Measurements from ENCODE around the gene P4HA3.

- TF ChIP-seq, protein P1, sequence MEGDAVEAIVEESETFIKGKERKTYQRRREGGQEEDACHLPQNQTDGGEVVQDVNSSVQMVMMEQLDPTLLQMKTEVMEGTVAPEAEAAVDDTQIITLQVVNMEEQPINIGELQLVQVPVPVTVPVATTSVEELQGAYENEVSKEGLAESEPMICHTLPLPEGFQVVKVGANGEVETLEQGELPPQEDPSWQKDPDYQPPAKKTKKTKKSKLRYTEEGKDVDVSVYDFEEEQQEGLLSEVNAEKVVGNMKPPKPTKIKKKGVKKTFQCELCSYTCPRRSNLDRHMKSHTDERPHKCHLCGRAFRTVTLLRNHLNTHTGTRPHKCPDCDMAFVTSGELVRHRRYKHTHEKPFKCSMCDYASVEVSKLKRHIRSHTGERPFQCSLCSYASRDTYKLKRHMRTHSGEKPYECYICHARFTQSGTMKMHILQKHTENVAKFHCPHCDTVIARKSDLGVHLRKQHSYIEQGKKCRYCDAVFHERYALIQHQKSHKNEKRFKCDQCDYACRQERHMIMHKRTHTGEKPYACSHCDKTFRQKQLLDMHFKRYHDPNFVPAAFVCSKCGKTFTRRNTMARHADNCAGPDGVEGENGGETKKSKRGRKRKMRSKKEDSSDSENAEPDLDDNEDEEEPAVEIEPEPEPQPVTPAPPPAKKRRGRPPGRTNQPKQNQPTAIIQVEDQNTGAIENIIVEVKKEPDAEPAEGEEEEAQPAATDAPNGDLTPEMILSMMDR (IDR thresholded peaks at IDR 0.05; ENCODE audit: borderline replicate concordance, extremely low read depth, low read length, poor library complexity, severe bottlenecking): no peak
- TF ChIP-seq EZH2 (IDR thresholded peaks at IDR 0.05; ENCODE audit: borderline replicate concordance, low read depth, low read length, severe bottlenecking): no peak
Observed at GRCh38 chr11:74333193-74333592, 21.8 kb upstream of the P4HA3 start.
